ENCODE measurements around the gene MARCKS. TPM values are rescaled to one million over a fixed set of nuclear protein-coding genes. Genes with fewer than 3 reads are reported as not detected.
"Not testable (repeated sequence)": the region's sequence is repeated elsewhere in the genome, so short reads cannot be mapped to it uniquely, and the experiment has no call there.

MARCKS gene
- total RNA-seq, 4 donors from 2014 or later: 103 to 182 (median 156) TPM

- DNase-seq (ENCODE audit: low spot score in 2 of 2): peak in 1 of 2 donors; percentile 38
- Histone ChIP-seq H3K27ac (peak overlapping the region in 2 of 4 donors; percentile 16 to 34), H3K27me3 (no peaks in the 10 kb centered on the region), H3K9me3 (no peaks in the 10 kb centered on the region), H3K4me3 (no peak overlapping the region), H3K36me3 (no peaks in the 10 kb centered on the region), H3K4me1 (peaks cover 0 to 16% (median 0%) of the 10 kb centered on the region in 4 donors)
- 22 to 23% methylated on average over 9 of the region's 9 CpGs for WGBS, 2 donors
- TF ChIP-seq EP300 (IDR thresholded peaks at IDR 0.05) (peak in 1 of 2 donors; percentile 34), POLR2A (IDR thresholded peaks at IDR 0.05) (no peak)
- TF ChIP-seq, protein P1, sequence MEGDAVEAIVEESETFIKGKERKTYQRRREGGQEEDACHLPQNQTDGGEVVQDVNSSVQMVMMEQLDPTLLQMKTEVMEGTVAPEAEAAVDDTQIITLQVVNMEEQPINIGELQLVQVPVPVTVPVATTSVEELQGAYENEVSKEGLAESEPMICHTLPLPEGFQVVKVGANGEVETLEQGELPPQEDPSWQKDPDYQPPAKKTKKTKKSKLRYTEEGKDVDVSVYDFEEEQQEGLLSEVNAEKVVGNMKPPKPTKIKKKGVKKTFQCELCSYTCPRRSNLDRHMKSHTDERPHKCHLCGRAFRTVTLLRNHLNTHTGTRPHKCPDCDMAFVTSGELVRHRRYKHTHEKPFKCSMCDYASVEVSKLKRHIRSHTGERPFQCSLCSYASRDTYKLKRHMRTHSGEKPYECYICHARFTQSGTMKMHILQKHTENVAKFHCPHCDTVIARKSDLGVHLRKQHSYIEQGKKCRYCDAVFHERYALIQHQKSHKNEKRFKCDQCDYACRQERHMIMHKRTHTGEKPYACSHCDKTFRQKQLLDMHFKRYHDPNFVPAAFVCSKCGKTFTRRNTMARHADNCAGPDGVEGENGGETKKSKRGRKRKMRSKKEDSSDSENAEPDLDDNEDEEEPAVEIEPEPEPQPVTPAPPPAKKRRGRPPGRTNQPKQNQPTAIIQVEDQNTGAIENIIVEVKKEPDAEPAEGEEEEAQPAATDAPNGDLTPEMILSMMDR (IDR thresholded peaks at IDR 0.05): no peak
These were observed 46.7 kb downstream of the MARCKS start for GRCh38 chr6:113903666-113904330.

DNA sequence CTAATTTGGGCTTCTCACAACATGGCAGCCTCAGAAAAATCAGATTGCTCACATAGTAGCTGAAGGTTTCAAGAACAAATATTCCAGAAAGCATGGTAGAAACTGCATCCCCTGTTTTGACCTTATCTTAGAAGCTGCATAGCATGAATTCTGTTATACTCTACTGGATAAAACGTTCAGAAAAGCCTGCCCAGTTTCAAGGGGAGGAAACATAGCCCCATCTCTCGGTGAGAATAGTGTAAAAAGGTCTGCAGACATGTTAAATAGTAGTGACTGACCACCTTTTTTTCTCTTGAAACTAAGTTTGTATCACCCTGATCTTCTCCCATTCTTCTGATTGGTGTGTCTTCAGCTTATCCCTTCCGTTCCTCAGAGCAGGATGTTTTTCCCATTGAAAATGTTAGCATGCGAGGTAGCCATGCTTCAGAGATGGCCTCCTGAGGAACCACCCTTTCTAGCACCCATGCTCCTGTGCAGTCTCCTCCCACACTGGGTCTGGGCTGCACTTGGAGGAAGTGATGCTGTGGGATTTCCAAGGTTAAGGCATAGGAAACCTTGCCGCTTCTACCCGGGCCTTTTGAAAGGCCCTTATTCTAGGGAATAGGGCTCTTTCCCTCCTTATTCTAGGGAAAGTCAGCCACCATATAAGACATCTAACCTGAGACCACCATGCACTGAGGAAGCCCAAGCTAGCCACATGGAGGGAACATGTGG is 50.1 kb downstream of the MARCKS start:
- Histone ChIP-seq H3K36me3 (no peaks in the 10 kb centered on the region), H3K4me3 (no peak overlapping the region), H3K9me3 (no peaks in the 10 kb centered on the region), H3K27me3 (no peaks in the 10 kb centered on the region), H3K27ac (no peak overlapping the region), H3K4me1 (peaks cover 0 to 21% (median 0%) of the 10 kb centered on the region in 4 donors)
- TF ChIP-seq POLR2A (IDR thresholded peaks at IDR 0.05) (no peak), EP300 (IDR thresholded peaks at IDR 0.05) (no peak)
- TF ChIP-seq, protein P1 (IDR thresholded peaks at IDR 0.05): no peak
- DNase-seq (ENCODE audit: low spot score in 2 of 2): no peak
- 76 to 86% methylated on average over 6 of the region's 6 CpGs for WGBS, 2 donors

DNA sequence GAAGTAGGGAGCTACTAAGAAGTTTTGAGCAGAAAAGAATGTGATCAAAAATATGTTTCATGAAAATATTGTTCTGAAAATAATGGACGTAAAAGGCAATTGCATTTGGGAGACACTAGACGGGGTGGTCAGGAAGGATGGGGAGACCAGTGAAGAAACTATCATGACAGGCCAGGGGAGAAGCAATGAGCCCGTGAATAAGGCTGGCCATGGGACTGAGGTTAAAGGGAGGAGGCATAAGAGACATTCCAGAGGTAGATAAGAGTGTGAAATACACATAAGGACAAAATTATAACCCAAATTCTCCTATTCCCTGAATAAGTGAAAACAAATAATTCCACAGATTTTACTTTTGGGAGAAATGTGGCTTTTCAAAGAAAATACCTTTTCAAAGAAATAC is 51.7 kb downstream of the MARCKS start:
- Histone ChIP-seq H3K27ac (no peak overlapping the region), H3K4me1 (peaks cover 0 to 15% (median 0%) of the 10 kb centered on the region in 4 donors), H3K36me3 (no peaks in the 10 kb centered on the region), H3K27me3 (no peaks in the 10 kb centered on the region), H3K4me3 (no peak overlapping the region), H3K9me3 (no peaks in the 10 kb centered on the region)
- no peak for DNase-seq (ENCODE audit: low spot score in 2 of 2)
- 51 to 52% methylated on average over 3 of the region's 3 CpGs for whole genome bisulfite sequencing, 2 donors
- TF ChIP-seq POLR2A (IDR thresholded peaks at IDR 0.05) (no peak), EP300 (IDR thresholded peaks at IDR 0.05) (no peak)
- TF ChIP-seq, protein P1 (IDR thresholded peaks at IDR 0.05): no peak

DNA sequence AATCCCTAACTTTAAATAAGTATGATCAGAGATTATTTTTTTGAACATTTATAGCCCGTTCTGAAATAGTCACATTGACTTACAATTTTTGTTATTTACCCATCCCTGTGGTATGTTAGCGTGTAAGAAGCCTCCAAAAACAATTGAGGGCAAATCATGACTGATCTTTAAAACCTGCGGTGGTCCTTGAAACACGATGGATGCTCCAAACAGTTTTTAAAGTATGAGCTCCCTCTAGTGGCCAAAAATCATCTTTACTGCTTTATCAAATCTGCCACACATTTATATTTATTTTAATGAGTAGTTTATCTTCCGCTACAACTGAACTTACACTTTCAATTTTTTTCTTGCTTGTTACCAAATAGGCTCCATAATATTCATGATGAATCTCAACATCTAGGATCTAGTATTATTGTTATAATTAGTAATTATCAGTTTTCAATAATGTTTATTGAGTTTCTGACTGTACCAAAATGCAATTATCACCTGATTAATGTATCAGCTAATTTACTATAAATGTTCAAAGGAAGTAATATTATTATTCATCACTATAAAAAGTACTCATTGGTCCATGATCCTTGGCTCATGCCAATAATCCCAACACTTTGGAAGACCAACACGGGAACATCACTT is 52.2 kb downstream of the MARCKS start:
- DNase-seq (ENCODE audit: low spot score in 2 of 2): peak in 1 of 2 donors; percentile 42
- no peaks in the 10 kb centered on the region for H3K27me3 ChIP-seq
- peaks cover 0 to 10% (median 0%) of the 10 kb centered on the region in 4 donors for H3K4me1 ChIP-seq
- H3K4me3 ChIP-seq: no peak overlapping the region
- no peaks in the 10 kb centered on the region for H3K36me3 ChIP-seq
- TF ChIP-seq, protein P1 (IDR thresholded peaks at IDR 0.05): peak; percentile 49 to 75 (median 70)
- TF ChIP-seq EP300 (IDR thresholded peaks at IDR 0.05) (no peak), POLR2A (IDR thresholded peaks at IDR 0.05) (no peak)
- H3K9me3 ChIP-seq: no peaks in the 10 kb centered on the region
- 16 to 19% methylated on average over 6 of the region's 6 CpGs for WGBS, 2 donors
- H3K27ac ChIP-seq: no peak overlapping the region

GRCh38 chr6:113910285-113910684 is 53.1 kb downstream of the MARCKS start:
- WGBS, 2 donors: 37 to 47% methylated on average over 1 of the region's 1 CpG
- H3K9me3 ChIP-seq; H3K36me3 ChIP-seq; H3K4me3 ChIP-seq; H3K27ac ChIP-seq; DNase-seq (ENCODE audit: low spot score in 2 of 2); H3K4me1 ChIP-seq; H3K27me3 ChIP-seq: not testable (repeated sequence)

Other genes with a start within 250 kb of the MARCKS start
- gene HDAC2, start 113.8 kb downstream of the MARCKS start, total RNA-seq: 10 to 100 TPM; 39.9 to 60.2 (median 47.1) TPM